ENCODE measurements around the gene FOCAD.

Gene FOCAD

DNA sequence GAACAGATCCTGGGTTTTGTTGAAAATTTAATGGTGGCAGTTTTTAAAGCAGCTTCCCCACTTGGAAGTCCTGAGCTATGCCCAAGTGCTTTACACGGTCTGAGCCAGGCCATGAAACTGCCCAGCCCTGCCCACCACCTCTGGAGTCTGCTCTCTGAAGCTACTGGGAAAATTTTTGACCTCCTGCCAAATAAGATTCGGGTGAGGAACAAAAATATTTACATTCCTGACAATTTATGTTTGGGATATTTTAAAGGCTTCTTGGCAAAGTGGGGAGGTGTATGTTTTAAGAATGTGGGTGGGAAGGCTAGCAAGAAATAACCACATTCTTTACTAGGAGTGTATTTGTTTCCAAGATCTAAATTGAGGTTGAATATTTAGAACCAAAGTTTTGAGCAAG lies 297.4 kb downstream of the FOCAD start (continued):
- TF ChIP-seq, protein P1, sequence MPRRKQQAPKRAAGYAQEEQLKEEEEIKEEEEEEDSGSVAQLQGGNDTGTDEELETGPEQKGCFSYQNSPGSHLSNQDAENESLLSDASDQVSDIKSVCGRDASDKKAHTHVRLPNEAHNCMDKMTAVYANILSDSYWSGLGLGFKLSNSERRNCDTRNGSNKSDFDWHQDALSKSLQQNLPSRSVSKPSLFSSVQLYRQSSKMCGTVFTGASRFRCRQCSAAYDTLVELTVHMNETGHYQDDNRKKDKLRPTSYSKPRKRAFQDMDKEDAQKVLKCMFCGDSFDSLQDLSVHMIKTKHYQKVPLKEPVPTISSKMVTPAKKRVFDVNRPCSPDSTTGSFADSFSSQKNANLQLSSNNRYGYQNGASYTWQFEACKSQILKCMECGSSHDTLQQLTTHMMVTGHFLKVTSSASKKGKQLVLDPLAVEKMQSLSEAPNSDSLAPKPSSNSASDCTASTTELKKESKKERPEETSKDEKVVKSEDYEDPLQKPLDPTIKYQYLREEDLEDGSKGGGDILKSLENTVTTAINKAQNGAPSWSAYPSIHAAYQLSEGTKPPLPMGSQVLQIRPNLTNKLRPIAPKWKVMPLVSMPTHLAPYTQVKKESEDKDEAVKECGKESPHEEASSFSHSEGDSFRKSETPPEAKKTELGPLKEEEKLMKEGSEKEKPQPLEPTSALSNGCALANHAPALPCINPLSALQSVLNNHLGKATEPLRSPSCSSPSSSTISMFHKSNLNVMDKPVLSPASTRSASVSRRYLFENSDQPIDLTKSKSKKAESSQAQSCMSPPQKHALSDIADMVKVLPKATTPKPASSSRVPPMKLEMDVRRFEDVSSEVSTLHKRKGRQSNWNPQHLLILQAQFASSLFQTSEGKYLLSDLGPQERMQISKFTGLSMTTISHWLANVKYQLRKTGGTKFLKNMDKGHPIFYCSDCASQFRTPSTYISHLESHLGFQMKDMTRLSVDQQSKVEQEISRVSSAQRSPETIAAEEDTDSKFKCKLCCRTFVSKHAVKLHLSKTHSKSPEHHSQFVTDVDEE (CRISPR knock-in tag; IDR thresholded peaks at IDR 0.05), result no peak
- TF ChIP-seq BACH2 (CRISPR knock-in tag; IDR thresholded peaks at IDR 0.05; ENCODE audit: borderline replicate concordance), result no peak
- TF ChIP-seq TCF4 (CRISPR knock-in tag; IDR thresholded peaks at IDR 0.05; ENCODE audit: borderline replicate concordance), result no peak
- TF ChIP-seq, protein P2, sequence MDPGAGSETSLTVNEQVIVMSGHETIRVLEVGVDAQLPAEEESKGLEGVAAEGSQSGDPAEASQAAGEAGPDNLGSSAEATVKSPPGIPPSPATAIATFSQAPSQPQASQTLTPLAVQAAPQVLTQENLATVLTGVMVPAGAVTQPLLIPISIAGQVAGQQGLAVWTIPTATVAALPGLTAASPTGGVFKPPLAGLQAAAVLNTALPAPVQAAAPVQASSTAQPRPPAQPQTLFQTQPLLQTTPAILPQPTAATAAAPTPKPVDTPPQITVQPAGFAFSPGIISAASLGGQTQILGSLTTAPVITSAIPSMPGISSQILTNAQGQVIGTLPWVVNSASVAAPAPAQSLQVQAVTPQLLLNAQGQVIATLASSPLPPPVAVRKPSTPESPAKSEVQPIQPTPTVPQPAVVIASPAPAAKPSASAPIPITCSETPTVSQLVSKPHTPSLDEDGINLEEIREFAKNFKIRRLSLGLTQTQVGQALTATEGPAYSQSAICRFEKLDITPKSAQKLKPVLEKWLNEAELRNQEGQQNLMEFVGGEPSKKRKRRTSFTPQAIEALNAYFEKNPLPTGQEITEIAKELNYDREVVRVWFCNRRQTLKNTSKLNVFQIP (CRISPR knock-in tag; IDR thresholded peaks at IDR 0.05; ENCODE audit: borderline replicate concordance, low read depth), result no peak

DNA sequence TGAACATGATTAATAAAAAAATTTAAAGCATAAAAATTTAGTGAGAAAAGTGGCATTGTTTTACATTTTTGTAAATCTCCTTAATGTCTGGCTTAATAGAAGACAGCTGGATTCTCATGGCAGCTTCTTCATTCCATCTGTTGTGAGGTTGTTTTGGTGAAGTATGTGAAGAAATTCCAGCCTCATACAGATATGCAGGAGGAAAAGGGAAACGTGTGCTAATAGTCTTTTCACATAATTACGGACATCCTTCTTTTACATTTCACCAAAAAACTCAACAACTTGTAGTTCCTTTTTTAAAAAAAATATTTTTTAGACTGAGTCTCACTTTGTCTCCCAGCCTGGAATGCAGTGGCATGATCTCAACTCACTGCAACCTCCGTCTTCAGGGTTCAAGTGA lies 300.4 kb downstream of the FOCAD start:
- TF ChIP-seq ZNF70 (CRISPR knock-in tag; IDR thresholded peaks at IDR 0.05) (no peak), TOX (CRISPR knock-in tag; IDR thresholded peaks at IDR 0.05; ENCODE audit: borderline replicate concordance) (no peak), PPARA (CRISPR knock-in tag; IDR thresholded peaks at IDR 0.05; ENCODE audit: borderline replicate concordance) (no peak), TCF4 (CRISPR knock-in tag; IDR thresholded peaks at IDR 0.05; ENCODE audit: borderline replicate concordance) (no peak), OSR1 (CRISPR knock-in tag; IDR thresholded peaks at IDR 0.05) (no peak)
- TF ChIP-seq, protein P1 (CRISPR knock-in tag; IDR thresholded peaks at IDR 0.05), result no peak
- TF ChIP-seq, protein P3, sequence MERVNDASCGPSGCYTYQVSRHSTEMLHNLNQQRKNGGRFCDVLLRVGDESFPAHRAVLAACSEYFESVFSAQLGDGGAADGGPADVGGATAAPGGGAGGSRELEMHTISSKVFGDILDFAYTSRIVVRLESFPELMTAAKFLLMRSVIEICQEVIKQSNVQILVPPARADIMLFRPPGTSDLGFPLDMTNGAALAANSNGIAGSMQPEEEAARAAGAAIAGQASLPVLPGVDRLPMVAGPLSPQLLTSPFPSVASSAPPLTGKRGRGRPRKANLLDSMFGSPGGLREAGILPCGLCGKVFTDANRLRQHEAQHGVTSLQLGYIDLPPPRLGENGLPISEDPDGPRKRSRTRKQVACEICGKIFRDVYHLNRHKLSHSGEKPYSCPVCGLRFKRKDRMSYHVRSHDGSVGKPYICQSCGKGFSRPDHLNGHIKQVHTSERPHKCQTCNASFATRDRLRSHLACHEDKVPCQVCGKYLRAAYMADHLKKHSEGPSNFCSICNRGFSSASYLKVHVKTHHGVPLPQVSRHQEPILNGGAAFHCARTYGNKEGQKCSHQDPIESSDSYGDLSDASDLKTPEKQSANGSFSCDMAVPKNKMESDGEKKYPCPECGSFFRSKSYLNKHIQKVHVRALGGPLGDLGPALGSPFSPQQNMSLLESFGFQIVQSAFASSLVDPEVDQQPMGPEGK (CRISPR knock-in tag; IDR thresholded peaks at IDR 0.05; ENCODE audit: borderline replicate concordance), result no peak
- no peak for ATAC-seq

DNA sequence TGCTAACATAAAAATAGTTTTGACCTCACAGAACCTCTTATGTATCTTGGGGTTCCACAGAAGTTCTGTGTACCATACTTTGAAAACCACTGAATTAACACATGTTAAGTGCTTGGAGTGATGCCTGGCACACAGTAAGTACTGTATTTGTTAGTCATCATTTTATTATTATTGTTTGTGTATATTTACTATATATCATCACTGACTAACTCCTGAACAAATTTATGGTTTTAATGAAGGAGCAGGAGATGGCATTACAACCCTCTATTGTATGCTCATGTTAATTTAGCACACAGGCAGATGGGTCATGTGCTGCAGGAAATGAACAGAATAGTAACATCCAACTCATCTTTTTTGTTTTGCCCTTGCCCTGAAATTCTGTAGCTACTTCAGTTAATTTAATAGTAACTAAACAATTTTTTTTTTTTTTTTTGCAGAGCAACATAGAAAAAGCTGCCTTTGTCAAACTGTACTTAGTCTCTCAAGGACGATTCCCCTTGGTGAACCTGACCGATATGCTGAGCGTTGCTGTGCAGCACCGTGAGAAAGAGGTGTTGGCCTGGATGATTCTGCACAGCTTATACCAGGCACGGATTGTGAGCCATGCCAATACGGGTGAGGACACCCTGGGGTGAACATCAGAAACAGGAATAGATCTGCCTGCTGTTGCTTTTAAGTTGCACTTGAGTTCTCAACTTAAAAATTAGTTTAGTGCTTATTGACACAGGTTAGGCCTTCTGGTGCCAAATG lies 302.0 kb downstream of the FOCAD start:
- TF ChIP-seq, protein P2 (CRISPR knock-in tag; IDR thresholded peaks at IDR 0.05; ENCODE audit: borderline replicate concordance, low read depth), result no peak
- TF ChIP-seq TOX (CRISPR knock-in tag; IDR thresholded peaks at IDR 0.05; ENCODE audit: borderline replicate concordance) (no peak), PPARA (CRISPR knock-in tag; IDR thresholded peaks at IDR 0.05; ENCODE audit: borderline replicate concordance) (no peak), TCF4 (CRISPR knock-in tag; IDR thresholded peaks at IDR 0.05; ENCODE audit: borderline replicate concordance) (no peak), BACH2 (CRISPR knock-in tag; IDR thresholded peaks at IDR 0.05; ENCODE audit: borderline replicate concordance) (no peak), RARB (CRISPR knock-in tag; IDR thresholded peaks at IDR 0.05) (no peak), CSDC2 (CRISPR knock-in tag; IDR thresholded peaks at IDR 0.05) (no peak), ZFP3 (CRISPR knock-in tag; IDR thresholded peaks at IDR 0.05) (no peak), ZFP30 (CRISPR knock-in tag; IDR thresholded peaks at IDR 0.05) (no peak), ZC3H10 (CRISPR knock-in tag; IDR thresholded peaks at IDR 0.05) (no peak), GLIS3 (CRISPR knock-in tag; IDR thresholded peaks at IDR 0.05) (no peak), ZNF565 (CRISPR knock-in tag; conservative IDR thresholded peaks at IDR 0.05; ENCODE audit: low read depth) (no peak), SNAI2 (CRISPR knock-in tag; IDR thresholded peaks at IDR 0.05) (no peak), ESRRG (CRISPR knock-in tag; IDR thresholded peaks at IDR 0.05) (no peak)
- TF ChIP-seq, protein P4, sequence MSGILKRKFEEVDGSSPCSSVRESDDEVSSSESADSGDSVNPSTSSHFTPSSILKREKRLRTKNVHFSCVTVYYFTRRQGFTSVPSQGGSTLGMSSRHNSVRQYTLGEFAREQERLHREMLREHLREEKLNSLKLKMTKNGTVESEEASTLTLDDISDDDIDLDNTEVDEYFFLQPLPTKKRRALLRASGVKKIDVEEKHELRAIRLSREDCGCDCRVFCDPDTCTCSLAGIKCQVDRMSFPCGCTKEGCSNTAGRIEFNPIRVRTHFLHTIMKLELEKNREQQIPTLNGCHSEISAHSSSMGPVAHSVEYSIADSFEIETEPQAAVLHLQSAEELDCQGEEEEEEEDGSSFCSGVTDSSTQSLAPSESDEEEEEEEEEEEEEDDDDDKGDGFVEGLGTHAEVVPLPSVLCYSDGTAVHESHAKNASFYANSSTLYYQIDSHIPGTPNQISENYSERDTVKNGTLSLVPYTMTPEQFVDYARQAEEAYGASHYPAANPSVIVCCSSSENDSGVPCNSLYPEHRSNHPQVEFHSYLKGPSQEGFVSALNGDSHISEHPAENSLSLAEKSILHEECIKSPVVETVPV (CRISPR knock-in tag; IDR thresholded peaks at IDR 0.05), result no peak
- TF ChIP-seq, protein P1 (CRISPR knock-in tag; IDR thresholded peaks at IDR 0.05), result no peak
- no peak for ATAC-seq

All from SK-N-SH treated with all-trans-retinoic acid at 6 μM for 48 hours (cell line).